ENCODE results near the gene TMPRSS9.
"Not testable (repeated sequence)": the region's sequence is repeated elsewhere in the genome, so short reads cannot be mapped to it uniquely, and the experiment has no call there.

TMPRSS9 gene

DNA sequence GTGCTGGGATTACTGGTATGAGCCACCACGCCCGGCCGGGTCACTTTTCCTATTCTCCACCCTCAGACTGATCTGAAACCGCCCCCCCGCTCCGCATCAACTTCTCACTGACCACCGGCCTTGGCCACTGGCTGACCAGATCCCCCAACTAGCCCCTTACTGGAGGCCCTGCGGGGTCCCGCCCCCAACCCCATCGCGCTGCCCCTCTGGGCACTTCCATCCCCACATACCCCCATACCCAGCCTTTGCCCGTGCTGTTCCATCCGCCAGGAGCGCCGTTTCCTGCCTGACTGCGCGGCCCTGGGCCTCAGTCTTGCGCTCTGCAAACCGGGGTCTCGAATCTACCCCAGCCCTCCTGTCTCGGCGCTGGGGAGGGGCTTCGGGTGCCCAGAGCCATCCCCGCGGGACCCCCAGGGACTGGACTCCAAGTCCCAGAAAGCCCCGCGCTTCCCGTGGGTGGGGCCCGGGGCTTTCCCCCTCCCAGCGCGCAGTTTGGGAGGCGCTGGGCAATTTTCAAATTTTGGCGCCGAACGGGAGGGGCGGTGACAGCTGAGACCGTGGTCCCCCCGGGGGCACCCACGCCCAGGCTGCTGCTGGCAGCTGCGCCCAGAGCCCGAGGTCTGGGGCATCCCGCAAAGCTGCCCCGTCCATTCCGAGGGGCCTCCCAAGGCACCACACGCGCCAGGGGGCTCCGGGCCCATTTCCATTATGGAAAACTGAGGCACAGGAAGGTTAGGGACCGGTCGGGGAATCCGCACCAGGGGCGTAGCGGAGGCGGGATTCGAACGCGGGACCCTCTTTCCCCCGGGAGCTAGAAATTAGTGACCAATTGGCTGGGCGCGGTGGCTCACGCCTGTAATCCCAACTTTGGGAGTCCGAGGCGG lies 101.9 kb downstream of the TMPRSS9 start:
- peak; percentile 85 for DNase-seq (ENCODE audit: low spot score)

GRCh38 chr19:2462635-2463421 lies 102.8 kb downstream of the TMPRSS9 start:
- DNase-seq (ENCODE audit: low spot score) = peak; percentile 93

GRCh38 chr19:2463694-2464093 lies 103.6 kb downstream of the TMPRSS9 start:
- DNase-seq (ENCODE audit: low spot score) = not testable (repeated sequence)

DNA sequence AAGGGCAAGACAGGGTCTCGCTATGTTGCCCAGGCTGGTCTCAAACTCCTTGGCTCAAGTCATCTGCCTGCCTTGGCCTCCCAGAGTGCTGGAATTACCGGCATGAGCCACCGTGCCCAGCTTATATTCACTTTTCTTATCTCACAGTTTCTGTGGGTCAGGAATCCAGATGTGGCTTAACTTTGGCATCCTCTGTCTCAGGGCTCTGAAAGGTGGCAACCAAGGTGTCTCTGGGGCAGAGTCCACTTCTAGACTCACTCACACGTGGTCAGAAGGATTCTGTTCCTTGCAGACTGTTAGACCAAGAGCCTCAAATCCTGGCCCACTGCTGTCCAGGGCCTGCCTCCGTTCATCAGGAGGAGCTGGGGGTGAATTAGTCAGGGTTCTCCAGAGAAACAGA lies 104.3 kb downstream of the TMPRSS9 start:
- DNase-seq (ENCODE audit: low spot score) = no peak

DNA sequence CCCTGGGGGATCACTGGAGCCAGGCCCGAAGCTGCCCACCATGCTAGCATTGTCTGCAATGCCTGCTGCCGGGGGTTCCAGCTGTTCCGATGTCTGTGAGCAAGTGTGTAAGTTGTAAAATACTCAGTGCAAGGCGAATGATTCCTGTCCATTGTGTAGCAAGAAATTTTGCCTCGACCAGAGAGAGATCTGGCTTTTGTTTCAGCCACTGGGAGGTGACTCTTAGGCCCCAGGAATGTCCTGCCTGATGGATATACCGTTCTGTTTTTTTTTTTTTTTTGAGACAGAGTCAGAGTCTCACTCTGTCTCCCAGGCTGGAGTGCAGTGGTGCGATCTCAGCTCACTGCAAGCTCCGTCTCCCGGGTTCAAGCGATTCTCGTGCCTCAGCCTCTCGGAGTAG lies 108.5 kb downstream of the TMPRSS9 start:
- DNase-seq (ENCODE audit: low spot score) = no peak

DNA sequence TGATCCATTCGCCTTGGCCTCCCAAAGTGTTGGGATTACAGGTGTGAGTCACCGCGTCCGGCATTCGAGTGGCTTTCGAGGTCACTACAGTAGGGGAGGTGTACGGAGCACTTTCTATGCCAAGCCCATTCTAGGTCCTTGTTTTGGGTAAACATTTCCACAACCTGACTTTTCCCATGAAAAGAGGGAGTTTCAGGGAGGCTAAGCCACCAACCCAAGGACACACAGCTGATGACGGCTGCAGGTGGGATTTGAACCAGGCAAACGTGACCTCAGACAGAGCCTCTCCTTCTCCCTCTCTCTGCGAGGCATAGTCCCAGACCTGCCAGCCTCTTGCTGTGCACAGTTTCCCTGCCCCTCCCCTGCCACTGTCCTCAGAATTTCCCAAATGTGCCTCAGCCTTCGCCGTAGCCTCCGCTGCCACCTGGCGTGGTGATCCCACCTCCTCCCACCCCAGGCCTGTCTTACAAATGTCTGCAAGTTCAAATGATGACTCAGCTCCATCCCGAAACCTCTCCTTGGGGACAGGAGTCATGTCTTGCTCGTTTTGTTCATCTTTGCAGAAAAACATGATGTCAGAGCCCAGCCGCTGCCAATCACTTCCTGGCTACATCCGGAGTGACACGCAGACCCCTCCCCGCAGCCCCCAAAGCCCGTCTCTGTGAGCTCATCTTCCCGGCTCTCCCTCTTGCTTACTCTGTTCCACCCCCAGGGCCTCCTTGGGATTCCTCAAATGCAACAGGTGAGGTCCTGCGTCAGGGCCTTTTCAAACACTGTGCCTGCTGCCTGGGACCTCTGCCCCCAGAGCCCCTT lies 109.2 kb downstream of the TMPRSS9 start:
- DNase-seq (ENCODE audit: low spot score) = no peak

- not testable (repeated sequence) for DNase-seq (ENCODE audit: low spot score)
These were observed 109.8 kb downstream of the TMPRSS9 start for GRCh38 chr19:2469915-2470200.

DNA sequence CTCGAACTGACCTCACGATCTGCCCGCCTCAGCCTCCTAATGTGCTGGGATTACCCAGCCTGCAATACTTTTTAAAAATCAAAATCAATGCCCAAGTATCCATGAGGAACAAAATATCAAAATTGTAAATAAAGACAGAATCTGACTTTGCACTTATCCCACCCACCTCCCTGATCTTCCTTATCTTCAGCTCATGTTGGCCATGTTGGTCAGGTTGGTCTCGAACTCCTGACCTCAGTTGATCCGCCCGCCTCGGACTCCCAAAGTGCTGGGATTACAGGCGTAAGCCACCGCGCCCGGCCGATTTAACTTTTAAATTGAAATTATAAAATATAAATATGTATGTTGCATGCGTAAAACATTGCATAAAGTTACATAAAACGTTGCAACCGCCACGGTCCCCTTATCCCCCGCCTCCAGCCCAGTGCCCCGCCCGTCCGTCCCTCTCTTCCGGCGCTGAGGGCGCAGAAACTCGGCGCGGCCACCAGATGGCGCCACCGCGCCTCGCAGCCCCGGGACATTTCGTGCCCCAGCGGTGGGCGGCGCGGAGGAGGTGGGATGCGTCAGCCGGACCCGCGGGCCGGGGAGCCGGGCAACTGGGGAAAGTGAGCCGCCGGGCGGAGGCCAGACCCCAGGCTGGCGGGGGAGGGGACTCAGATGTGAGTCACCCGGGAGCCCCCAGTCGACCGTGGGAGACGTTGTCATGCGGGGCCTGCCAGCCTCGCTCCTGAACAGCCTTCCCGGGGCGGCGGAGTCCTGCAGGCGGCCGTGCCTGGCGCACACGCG lies 114.4 kb downstream of the TMPRSS9 start:
- peak; percentile 90 for DNase-seq (ENCODE audit: low spot score)

DNA sequence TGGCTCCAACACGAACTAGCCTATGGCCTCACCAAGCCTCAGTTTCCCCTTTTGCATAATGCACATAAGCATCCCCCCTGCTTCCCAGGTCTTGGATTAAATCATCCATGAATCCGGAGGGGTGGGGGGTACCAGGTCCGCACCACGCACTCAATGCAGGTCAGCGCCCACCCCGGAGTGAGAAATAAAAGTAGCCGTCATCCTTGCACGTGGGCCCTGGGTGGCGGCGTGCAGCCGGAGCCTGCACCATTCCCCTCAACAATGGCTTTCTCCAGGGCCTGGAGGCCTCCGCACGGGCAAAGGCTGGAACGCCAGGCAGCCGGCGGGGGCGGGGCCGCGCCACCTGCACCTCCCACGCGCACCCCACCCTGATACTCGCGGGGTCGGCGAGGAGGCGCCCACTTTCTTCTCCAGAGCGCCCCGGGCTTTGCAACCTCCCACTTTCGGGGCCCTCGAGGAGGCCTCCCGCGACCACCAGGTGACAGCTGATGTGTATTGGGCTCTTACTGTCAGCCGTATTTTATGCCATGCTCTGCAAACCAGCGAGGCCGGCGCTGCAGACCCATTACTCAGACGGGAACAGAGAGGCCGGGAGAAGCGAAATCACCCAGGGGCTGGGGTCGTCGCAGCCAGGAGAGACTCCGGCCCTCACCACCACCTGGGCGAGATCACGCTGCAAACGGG lies 115.1 kb downstream of the TMPRSS9 start:
- no peak for DNase-seq (ENCODE audit: low spot score)
